Measurements from ENCODE around the gene LRP3.

Gene LRP3

DNA sequence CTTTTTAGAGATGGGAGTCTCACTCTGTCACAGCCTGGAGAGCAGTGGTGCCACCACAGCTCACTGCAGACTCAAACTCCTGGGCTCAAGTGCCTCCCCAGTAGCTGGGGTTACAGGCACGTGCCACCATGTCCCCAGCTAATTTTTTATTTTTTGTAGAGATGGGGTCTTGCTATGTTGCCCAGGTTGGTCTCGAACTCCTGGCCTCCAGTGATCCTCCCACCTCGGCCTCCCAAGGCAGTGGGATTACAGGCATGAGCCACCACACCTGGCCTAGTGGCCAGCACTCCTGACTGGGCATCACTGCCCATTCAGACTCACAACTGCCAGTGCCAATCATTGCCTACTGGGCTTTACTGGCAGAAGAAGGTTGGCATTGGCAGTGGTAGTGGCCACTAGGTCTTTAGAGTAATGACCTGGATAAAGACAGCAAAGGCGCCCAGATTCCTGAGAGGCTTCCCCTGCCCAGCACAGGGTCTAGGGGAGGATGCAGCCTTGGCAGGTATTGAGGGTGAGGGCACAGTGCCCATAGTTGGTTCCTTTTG lies 58.4 kb downstream of the LRP3 start:
- no peak overlapping the region for H3K4me3 Mint-ChIP-seq
- no peaks in the 10 kb centered on the region for H3K9me3 Mint-ChIP-seq
- no peaks in the 10 kb centered on the region for H3K4me1 Mint-ChIP-seq
- H3K27ac Mint-ChIP-seq: no peak overlapping the region
- no peaks in the 10 kb centered on the region for H3K36me3 Mint-ChIP-seq (ENCODE audit: low read depth)
- TF ChIP-seq, protein P1, sequence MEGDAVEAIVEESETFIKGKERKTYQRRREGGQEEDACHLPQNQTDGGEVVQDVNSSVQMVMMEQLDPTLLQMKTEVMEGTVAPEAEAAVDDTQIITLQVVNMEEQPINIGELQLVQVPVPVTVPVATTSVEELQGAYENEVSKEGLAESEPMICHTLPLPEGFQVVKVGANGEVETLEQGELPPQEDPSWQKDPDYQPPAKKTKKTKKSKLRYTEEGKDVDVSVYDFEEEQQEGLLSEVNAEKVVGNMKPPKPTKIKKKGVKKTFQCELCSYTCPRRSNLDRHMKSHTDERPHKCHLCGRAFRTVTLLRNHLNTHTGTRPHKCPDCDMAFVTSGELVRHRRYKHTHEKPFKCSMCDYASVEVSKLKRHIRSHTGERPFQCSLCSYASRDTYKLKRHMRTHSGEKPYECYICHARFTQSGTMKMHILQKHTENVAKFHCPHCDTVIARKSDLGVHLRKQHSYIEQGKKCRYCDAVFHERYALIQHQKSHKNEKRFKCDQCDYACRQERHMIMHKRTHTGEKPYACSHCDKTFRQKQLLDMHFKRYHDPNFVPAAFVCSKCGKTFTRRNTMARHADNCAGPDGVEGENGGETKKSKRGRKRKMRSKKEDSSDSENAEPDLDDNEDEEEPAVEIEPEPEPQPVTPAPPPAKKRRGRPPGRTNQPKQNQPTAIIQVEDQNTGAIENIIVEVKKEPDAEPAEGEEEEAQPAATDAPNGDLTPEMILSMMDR (IDR thresholded peaks at IDR 0.05; ENCODE audit: unreplicated experiment in 3 of 3): no peak
- H3K27me3 Mint-ChIP-seq (ENCODE audit: low read depth): no peaks in the 10 kb centered on the region

DNA sequence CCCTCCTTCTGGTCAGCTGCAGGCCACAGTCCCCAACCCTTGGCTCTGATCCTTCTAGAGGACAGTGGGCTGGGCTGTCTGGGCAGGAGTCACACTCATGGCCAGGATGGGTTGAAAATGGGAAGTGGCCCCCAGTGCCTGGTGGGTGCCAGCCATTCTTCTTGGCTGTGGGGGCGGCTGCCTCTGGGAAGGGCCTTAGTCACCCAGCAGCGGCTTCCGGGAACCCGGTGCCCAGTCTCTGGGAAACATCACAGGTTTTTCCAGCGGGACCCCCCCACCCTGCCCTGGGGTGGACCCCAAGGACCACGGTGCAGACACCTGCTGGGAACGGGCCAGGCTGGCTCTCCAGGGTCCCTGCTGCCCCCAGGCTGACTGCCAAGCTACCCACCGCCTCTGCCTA lies 58.8 kb downstream of the LRP3 start:
- H3K4me3 Mint-ChIP-seq: no peak overlapping the region

DNA sequence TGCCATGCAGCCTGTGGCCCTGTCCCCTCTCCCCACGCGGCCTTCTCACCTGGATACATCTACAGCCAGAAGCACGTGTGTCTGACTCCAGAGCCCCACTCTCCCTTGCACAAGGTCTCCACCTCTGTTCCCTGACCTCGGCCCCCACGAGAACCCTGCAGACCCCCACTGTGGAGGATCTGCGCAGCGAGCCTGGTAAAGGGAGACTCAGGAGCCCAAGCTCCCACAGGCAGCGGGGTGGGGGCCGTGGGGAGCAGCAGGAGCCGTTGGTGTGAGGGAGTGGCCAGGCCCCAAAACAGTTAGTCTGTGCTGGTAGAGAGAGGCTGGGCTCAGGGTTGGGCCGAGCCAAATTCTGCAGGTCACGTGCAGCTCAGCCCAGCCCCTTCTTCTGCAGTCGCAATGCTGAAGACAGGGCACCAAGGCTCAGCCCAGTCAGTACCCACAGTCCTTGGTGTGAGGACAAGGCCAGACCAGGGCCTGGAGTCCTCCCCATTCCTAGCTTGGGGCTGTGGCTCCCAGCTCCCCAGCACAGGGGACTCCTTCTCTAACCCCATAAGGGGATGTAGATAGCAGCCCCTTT lies 60.2 kb downstream of the LRP3 start:
- TF ChIP-seq, protein P1 (IDR thresholded peaks at IDR 0.05; ENCODE audit: unreplicated experiment in 3 of 3): no peak
- Mint-ChIP-seq H3K9me3 (peaks cover 3% of the 10 kb centered on the region), H3K4me3 (no peak overlapping the region), H3K4me1 (no peaks in the 10 kb centered on the region), H3K27ac (no peak overlapping the region), H3K36me3 (ENCODE audit: low read depth) (no peaks in the 10 kb centered on the region), H3K27me3 (ENCODE audit: low read depth) (no peaks in the 10 kb centered on the region)

More for the DNA sequence above, 58.8 kb downstream of the LRP3 start:
- Mint-ChIP-seq H3K4me1 (no peaks in the 10 kb centered on the region), H3K27me3 (ENCODE audit: low read depth) (no peaks in the 10 kb centered on the region), H3K36me3 (ENCODE audit: low read depth) (no peaks in the 10 kb centered on the region), H3K27ac (no peak overlapping the region), H3K9me3 (peaks cover 2% of the 10 kb centered on the region)
- TF ChIP-seq, protein P1 (IDR thresholded peaks at IDR 0.05; ENCODE audit: unreplicated experiment in 3 of 3): no peak

DNA sequence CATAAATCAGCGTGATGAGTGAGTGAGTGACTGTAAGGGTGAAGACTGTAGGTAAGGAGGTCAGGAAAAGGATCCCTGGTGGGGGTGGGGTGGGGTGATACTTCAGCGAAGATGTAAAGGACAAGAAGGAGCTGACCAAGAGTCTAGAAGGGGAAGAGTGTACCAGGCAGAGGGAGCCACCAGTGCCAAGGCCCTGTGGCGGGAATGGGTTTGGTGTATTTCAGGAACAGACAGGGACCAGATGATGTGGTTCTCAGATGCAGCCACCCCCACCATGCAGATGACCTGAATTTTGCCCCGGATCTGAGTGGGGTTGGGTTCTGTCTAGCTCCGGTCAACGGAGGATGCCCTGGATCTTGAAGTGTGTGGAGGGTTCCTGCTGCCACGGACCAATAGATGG lies 61.7 kb downstream of the LRP3 start:
- H3K36me3 Mint-ChIP-seq (ENCODE audit: low read depth): no peaks in the 10 kb centered on the region
- no peak overlapping the region for H3K27ac Mint-ChIP-seq
- H3K9me3 Mint-ChIP-seq: peaks cover 6% of the 10 kb centered on the region
- H3K27me3 Mint-ChIP-seq (ENCODE audit: low read depth): no peaks in the 10 kb centered on the region
- no peaks in the 10 kb centered on the region for H3K4me1 Mint-ChIP-seq
- H3K4me3 Mint-ChIP-seq: no peak overlapping the region
- TF ChIP-seq, protein P1 (IDR thresholded peaks at IDR 0.05; ENCODE audit: unreplicated experiment in 3 of 3): no peak

DNA sequence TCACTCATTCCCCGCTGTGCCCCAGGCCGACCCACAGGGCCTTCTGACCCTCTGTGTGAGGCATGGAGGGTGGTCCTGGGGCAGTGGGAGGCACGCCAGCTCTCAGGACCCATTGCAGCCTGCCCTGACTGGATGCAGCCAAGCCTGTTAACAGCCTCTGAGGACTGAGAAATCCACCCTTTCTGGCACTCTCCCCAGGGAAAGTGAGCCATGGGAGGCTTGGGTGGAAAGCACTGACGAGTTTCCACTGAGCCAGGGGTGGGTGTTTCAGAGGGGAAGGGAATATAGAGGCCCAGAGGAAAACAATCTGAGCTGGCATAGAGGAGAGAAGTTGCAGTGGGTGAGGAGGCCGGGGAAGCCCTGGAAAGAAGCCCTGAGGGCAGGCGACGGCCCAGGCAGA lies 62.1 kb downstream of the LRP3 start:
- Mint-ChIP-seq H3K27me3 (ENCODE audit: low read depth) (no peaks in the 10 kb centered on the region), H3K4me1 (no peaks in the 10 kb centered on the region), H3K36me3 (ENCODE audit: low read depth) (no peaks in the 10 kb centered on the region), H3K9me3 (peaks cover 6% of the 10 kb centered on the region), H3K27ac (no peak overlapping the region), H3K4me3 (no peak overlapping the region)
- TF ChIP-seq, protein P1 (IDR thresholded peaks at IDR 0.05; ENCODE audit: unreplicated experiment in 3 of 3): no peak

DNA sequence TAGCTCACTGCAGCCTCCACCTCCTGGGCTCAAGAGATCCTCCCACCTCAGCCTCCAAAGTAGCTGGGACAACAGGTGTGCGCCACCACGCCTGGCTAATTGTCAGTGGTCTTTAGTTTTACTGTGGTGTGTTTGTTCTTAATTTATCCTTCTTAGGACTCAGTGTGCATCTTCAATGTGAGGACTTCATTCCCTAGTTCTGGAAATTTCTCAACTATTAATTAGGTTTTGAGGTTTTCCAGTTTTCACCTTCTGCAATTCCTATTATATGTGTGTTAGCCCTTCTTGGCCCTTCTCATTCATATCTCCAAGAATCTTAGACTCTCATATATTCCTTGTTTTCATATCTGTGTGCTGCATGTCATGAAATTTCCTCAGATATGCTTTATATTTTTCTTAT lies 63.7 kb downstream of the LRP3 start:
- Mint-ChIP-seq H3K9me3 (peaks cover 6% of the 10 kb centered on the region), H3K4me1 (no peaks in the 10 kb centered on the region), H3K4me3 (no peak overlapping the region), H3K36me3 (ENCODE audit: low read depth) (no peaks in the 10 kb centered on the region), H3K27me3 (ENCODE audit: low read depth) (peaks cover 3% of the 10 kb centered on the region), H3K27ac (no peak overlapping the region)
- TF ChIP-seq, protein P1 (IDR thresholded peaks at IDR 0.05; ENCODE audit: unreplicated experiment in 3 of 3): no peak

All from nephron (organoid).